Body of pancreas (tissue), 4 donors: ENCODE data around the gene TBC1D24.
A peak's percentile ranks its signal among the peaks of the same experiment; 100 is the strongest.

Source experiments
- CTCF ChIP-seq, 7 experiments: fragments of 450-650 bp in 4 of 7; fragments of 200-600 bp in 3 of 7; sonication (generic) in 3 of 7; IDR thresholded peaks; one replicate each; pipeline ENCODE4 v1.5.1; 2016 to 2019; ENCODE audit warnings: antibody characterized with exemption in 7 of 7
- POLR2A ChIP-seq, 3 donors: fragments of 450-650 bp; IDR thresholded peaks; one replicate each; pipeline ENCODE4 v1.6.1; 2016; ENCODE audit warnings: antibody characterized with exemption in 3 of 3, mild to moderate bottlenecking in 2 of 3

GRCh38 chr16:2474877-2475412, at the start of gene TBC1D24:
- TF ChIP-seq POLR2A (IDR thresholded peaks at IDR 0.05) (peak; percentile 57 to 73 (median 58)), CTCF (IDR thresholded peaks at IDR 0.05) (no peak)
